Thyroid gland (tissue), 4 donors: ENCODE measurements around the gene BMPR1B. TPM values are rescaled to one million over a fixed set of nuclear protein-coding genes. Genes with fewer than 3 reads are reported as not detected.

ENCODE experiments used
- DNase-seq, 2 donors: peaks; one replicate each; pipeline ENCODE4 v3.0.0-alpha.2; 2019
- H3K27ac ChIP-seq, 3 donors: fragments of 200-600 bp; sonication (generic); 1 replicate in 2 of 3; 2 replicates in 1 of 3; pipeline ENCODE4 v1.5.1; 2016 to 2019; ENCODE audit warnings: mild to moderate bottlenecking in 1 of 3, moderate library complexity in 1 of 3
- H3K27me3 ChIP-seq: fragments of 200-600 bp; sonication (generic); one replicate; pipeline ENCODE4 v1.5.1; 2019
- H3K36me3 ChIP-seq, 2 donors: fragments of 200-600 bp; sonication (generic); one replicate each; pipeline ENCODE4 v1.5.1; 2016 to 2019
- H3K4me1 ChIP-seq, 2 donors: fragments of 200-600 bp; sonication (generic); one replicate each; pipeline ENCODE4 v1.5.1; 2017 to 2019
- H3K4me3 ChIP-seq, 3 donors: fragments of 200-600 bp; sonication (generic); replicated peaks in 1 of 3; 1 replicate in 2 of 3; 2 replicates in 1 of 3; pipeline ENCODE4 v1.5.1; 2016; ENCODE audit warnings: mild to moderate bottlenecking in 1 of 3
- H3K9me3 ChIP-seq: fragments of 200-600 bp; sonication (generic); one replicate; pipeline ENCODE4 v1.5.1; 2017
- POLR2A ChIP-seq, 2 donors: fragments of 450-650 bp; IDR thresholded peaks; one replicate each; pipeline ENCODE4 v1.6.1; 2017; ENCODE audit warnings: antibody characterized with exemption in 2 of 2, mild to moderate bottlenecking in 2 of 2, moderate library complexity in 1 of 2
- WGBS, 2 donors: methylation state at CpG; one replicate each; pipeline ENCODE4 v1.1.5; 2017; 5-methylcytosine and 5-hydroxymethylcytosine counted together
- intact Hi-C: fragments of 100-400 bp; cut with DNase I; formaldehyde crosslinking; loops from one replicate; pipeline ENCODE4 v1.15.1; 2023
- total RNA-seq, 4 donors: library from RNA; depleted of rRNA; stranded (reverse); fragments of >200 nt; gene quantifications; one replicate each; pipeline ENCODE4 v1.2.3, GENCODE V29; 2016
- TF ChIP-seq, protein P1 (sequence below), 6 experiments: fragments of 200-600 bp in 3 of 6; fragments of 450-650 bp in 3 of 6; sonication (generic) in 3 of 6; IDR thresholded peaks; one replicate each; pipeline ENCODE4 v1.5.1; 2016 to 2019; ENCODE audit warnings: antibody characterized with exemption in 6 of 6, mild to moderate bottlenecking in 2 of 6, inconsistent platforms in 1 of 6, moderate library complexity in 1 of 6

Gene BMPR1B
- total RNA-seq, 4 donors from 2014 or later: 0.49 to 0.89 (median 0.76) TPM

DNA sequence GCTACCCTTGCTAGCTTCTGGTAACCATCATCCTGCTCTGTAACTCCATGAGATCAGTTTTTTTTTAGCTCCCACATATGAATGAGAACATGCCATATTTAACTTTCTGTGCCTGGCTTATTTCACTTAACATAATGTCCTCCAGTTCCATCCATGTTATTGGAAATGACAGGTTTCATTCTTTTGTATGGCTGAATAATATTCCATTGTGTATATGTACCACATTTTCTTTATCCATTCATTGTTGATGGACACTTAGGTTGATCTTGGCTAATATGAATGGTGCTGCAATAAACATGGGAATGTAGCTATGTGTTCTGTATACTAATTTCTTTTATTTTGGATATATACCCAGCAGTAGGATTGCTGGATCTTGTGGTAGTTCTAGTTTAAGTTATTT, 204.7 kb downstream of the BMPR1B start:
- Histone ChIP-seq H3K4me1 (no peaks in the 10 kb centered on the region), H3K4me3 (no peak overlapping the region)
- no peak for TF ChIP-seq POLR2A (IDR thresholded peaks at IDR 0.05)
- TF ChIP-seq, protein P1, sequence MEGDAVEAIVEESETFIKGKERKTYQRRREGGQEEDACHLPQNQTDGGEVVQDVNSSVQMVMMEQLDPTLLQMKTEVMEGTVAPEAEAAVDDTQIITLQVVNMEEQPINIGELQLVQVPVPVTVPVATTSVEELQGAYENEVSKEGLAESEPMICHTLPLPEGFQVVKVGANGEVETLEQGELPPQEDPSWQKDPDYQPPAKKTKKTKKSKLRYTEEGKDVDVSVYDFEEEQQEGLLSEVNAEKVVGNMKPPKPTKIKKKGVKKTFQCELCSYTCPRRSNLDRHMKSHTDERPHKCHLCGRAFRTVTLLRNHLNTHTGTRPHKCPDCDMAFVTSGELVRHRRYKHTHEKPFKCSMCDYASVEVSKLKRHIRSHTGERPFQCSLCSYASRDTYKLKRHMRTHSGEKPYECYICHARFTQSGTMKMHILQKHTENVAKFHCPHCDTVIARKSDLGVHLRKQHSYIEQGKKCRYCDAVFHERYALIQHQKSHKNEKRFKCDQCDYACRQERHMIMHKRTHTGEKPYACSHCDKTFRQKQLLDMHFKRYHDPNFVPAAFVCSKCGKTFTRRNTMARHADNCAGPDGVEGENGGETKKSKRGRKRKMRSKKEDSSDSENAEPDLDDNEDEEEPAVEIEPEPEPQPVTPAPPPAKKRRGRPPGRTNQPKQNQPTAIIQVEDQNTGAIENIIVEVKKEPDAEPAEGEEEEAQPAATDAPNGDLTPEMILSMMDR (IDR thresholded peaks at IDR 0.05): no peak

DNA sequence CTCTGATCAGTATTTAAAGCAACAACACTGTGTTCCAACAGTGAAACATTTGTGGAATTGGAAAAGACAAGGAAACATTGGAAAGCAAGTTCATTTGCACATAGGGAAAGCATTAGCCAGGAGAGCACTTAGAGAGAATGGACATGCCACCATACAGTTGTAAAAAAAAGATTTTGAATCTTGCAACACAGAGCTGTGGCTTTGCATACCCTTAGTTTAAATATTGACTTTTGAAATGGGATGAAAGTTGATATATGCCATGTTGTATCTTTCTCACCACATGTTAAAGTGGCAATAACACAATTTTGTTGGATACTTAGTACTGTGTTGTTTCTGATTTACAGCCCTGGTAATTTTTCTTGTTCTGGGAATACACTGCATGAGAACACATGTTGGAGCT, 208.1 kb downstream of the BMPR1B start:
- intact Hi-C loops: no loop called here
- Histone ChIP-seq H3K36me3 (no peaks in the 10 kb centered on the region), H3K9me3 (no peaks in the 10 kb centered on the region), H3K27me3 (no peaks in the 10 kb centered on the region), H3K27ac (no peak overlapping the region), H3K4me1 (no peaks in the 10 kb centered on the region), H3K4me3 (no peak overlapping the region)
- TF ChIP-seq, protein P1 (IDR thresholded peaks at IDR 0.05): no peak
- no peak for TF ChIP-seq POLR2A (IDR thresholded peaks at IDR 0.05)
- DNase-seq: no peak

More for the DNA sequence above, 204.7 kb downstream of the BMPR1B start:
- Histone ChIP-seq H3K36me3 (no peaks in the 10 kb centered on the region), H3K27me3 (no peaks in the 10 kb centered on the region), H3K27ac (no peak overlapping the region), H3K9me3 (no peaks in the 10 kb centered on the region)
- intact Hi-C loops: no loop called here
- DNase-seq: no peak

DNA sequence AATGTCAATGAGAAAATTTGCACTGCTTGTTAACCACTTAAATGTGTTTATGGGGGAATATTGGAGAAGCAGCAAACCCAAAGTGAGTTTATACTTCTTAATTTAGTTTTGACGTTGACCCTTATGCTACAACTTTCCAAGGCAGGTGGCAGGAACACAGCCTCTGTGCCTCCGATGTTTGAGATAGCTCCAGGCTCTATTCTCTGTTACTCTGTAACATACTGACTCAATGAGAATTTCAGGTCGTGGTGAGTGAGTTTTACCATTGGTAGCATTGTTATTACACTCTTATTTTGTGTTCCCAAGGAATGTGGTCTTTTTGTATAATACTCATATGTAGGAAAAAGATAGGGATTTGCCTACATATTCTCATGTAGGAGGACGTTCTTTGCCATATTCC, 210.7 kb downstream of the BMPR1B start:
- Histone ChIP-seq H3K4me1 (no peaks in the 10 kb centered on the region), H3K9me3 (no peaks in the 10 kb centered on the region), H3K36me3 (no peaks in the 10 kb centered on the region), H3K4me3 (no peak overlapping the region), H3K27ac (no peak overlapping the region), H3K27me3 (no peaks in the 10 kb centered on the region)
- intact Hi-C loops: no loop called here
- no peak for DNase-seq
- 80 to 81% methylated on average over 4 of the region's 4 CpGs for WGBS, 2 donors
- no peak for TF ChIP-seq POLR2A (IDR thresholded peaks at IDR 0.05)
- TF ChIP-seq, protein P1 (IDR thresholded peaks at IDR 0.05): no peak

DNA sequence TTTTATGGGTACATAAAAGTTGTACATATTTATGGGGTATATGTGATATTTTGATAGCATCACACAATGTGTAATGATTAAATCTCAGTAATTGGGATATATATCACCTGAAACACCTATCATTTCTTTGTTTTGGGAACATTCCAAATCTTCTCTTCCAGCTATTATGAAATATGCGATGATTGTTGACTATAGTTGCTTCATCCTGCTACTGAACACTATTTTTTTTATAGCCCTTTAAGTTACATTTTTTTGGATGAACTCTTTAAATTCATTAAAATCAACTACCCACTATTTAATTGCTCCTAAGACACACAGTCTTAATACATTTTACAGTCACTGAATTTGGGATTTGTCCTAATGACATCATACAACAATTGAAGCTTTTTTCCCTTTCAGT, 212.9 kb downstream of the BMPR1B start:
- WGBS, 2 donors: 0 to 53% methylated on average over 1 of the region's 1 CpG
- intact Hi-C loops: no loop called here

DNA sequence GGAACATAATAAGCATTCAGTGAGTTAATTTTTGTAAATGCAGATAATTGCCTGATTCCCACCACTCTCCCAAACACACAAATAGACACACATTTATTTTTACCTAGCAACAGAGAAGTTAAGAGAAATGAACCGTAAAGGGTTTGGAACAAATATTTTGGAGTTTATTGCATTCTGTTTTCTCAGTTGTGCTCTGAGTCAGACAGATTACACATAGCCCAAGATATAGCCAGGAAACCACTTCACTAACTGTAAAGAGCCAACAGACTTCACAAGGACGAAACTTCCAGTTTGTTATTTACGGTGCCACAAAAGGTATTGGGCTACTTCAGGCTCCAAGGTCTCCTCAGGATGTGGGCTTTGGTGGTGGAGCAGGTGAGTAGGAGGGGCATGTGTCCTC, 217.0 kb downstream of the BMPR1B start:
- no peak overlapping the region for H3K27ac ChIP-seq
- intact Hi-C loops: no loop called here
- H3K4me1 ChIP-seq: no peaks in the 10 kb centered on the region
- H3K4me3 ChIP-seq: no peak overlapping the region
- no peaks in the 10 kb centered on the region for H3K9me3 ChIP-seq
- no peaks in the 10 kb centered on the region for H3K36me3 ChIP-seq
- no peak for DNase-seq
- no peak for TF ChIP-seq POLR2A (IDR thresholded peaks at IDR 0.05)
- TF ChIP-seq, protein P1 (IDR thresholded peaks at IDR 0.05): no peak
- WGBS, 2 donors: 57 to 86% methylated on average over 3 of the region's 3 CpGs
- H3K27me3 ChIP-seq: no peaks in the 10 kb centered on the region

More for the DNA sequence above, 212.9 kb downstream of the BMPR1B start:
- Histone ChIP-seq H3K9me3 (no peaks in the 10 kb centered on the region), H3K4me1 (no peaks in the 10 kb centered on the region), H3K36me3 (no peaks in the 10 kb centered on the region), H3K4me3 (no peak overlapping the region), H3K27me3 (no peaks in the 10 kb centered on the region), H3K27ac (no peak overlapping the region)
- DNase-seq: no peak
- TF ChIP-seq POLR2A (IDR thresholded peaks at IDR 0.05): no peak
- TF ChIP-seq, protein P1 (IDR thresholded peaks at IDR 0.05): no peak
